OCI-LY7 (cell line): ENCODE results near the gene STK32C.
"Not testable (repeated sequence)": the region's sequence is repeated elsewhere in the genome, so short reads cannot be mapped to it uniquely, and the experiment has no call there.

Source experiments
- EZH2phosphoT487 ChIP-seq: fragments of 200-600 bp; sonication (generic); IDR thresholded peaks from 2 replicates; pipeline ENCODE4 v1.6.1; 2018; ENCODE audit warnings: low read depth, borderline replicate concordance, mild to moderate bottlenecking, mixed run types, antibody characterized with exemption, low read length, moderate library complexity, mixed read lengths
- TF ChIP-seq, protein P1 (sequence below): fragments of 200-600 bp; sonication (generic); conservative IDR thresholded peaks from 2 replicates; pipeline ENCODE4 v1.5.1; 2014; ENCODE audit warnings: mild to moderate bottlenecking, antibody characterized with exemption, low read length, moderate library complexity, mixed read lengths

DNA sequence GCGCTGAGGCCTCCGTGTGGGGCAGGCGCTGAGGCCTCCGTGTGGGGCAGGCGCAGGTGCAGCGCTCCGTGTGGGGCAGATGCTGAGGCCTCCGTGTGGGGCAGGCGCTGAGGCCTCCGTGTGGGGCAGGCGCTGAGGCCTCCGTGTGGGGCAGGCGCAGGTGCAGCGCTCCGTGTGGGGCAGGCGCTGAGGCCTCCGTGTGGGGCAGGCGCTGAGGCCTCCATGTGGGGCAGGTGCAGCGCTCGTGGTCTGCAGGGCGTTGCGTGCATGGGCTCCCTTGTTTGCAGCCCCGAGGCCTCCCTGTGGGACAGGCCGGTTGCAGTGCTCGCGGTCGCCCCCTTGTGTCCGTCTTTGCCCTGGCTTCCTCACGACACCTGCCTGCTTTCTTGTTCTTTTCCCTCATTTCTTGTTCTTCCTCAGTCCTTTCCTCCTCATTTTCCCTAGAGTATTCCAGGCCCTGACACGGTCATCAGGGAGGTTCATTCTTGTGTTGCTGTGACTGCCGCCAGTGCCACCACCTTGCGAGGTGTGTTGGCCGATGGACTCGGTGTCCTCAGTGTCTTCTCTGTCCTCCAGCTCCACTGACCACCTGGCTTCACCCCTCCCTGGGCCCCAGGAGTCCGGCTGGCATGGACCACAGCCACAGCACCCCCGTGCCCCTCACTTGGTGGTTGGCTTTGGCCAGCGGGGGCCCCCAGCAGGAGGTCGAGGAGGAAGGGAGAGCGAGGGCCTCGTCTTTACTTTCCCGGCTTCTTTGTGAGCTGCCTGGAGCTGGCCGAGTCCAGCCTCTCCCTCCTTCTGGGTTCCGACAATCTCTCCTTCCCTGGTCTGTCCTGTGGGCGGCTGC lies 44.9 kb upstream of the STK32C start:
- TF ChIP-seq, protein P1, sequence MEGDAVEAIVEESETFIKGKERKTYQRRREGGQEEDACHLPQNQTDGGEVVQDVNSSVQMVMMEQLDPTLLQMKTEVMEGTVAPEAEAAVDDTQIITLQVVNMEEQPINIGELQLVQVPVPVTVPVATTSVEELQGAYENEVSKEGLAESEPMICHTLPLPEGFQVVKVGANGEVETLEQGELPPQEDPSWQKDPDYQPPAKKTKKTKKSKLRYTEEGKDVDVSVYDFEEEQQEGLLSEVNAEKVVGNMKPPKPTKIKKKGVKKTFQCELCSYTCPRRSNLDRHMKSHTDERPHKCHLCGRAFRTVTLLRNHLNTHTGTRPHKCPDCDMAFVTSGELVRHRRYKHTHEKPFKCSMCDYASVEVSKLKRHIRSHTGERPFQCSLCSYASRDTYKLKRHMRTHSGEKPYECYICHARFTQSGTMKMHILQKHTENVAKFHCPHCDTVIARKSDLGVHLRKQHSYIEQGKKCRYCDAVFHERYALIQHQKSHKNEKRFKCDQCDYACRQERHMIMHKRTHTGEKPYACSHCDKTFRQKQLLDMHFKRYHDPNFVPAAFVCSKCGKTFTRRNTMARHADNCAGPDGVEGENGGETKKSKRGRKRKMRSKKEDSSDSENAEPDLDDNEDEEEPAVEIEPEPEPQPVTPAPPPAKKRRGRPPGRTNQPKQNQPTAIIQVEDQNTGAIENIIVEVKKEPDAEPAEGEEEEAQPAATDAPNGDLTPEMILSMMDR: peak; percentile 74
- not testable (repeated sequence) for TF ChIP-seq EZH2phosphoT487
